Measurements from ENCODE around the gene S100A4.
A peak's percentile ranks its signal among the peaks of the same experiment; 100 is the strongest.

DNA sequence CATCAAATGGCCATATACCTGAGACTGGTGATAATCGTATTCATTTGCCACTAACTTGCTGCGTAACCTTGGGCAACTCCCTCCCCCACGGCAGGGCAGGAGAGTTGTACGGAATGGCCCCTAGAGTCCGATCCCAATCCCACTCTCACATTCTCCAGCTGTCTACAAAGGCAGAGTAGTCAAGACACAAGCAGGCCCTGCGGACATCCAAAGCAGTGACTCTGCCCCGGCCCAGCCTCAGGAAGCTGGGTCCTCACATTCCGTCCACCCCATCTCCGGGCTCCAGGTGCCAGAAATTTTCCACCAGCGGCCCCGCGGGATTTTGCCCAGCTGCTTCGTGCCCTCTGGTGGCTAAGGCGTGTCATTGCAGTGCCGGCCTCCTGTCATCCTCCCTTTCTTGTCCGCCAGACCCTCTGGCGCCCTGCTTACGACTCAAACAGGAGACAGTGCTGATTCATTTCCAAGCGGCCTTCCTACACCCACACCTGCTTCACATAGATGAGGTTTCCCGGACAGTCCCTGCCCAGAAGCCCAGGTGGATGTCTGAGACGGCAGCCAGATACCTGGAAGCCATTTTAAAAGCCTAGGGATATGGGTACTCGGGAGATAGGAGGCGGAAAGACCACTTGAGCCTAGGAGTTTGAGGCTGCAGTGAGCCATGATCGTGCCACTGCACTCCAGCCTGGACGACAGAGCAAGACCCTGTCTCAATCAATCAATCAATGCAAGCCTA lies 22.9 kb upstream of the S100A4 start:
- TF ChIP-seq, protein P1, sequence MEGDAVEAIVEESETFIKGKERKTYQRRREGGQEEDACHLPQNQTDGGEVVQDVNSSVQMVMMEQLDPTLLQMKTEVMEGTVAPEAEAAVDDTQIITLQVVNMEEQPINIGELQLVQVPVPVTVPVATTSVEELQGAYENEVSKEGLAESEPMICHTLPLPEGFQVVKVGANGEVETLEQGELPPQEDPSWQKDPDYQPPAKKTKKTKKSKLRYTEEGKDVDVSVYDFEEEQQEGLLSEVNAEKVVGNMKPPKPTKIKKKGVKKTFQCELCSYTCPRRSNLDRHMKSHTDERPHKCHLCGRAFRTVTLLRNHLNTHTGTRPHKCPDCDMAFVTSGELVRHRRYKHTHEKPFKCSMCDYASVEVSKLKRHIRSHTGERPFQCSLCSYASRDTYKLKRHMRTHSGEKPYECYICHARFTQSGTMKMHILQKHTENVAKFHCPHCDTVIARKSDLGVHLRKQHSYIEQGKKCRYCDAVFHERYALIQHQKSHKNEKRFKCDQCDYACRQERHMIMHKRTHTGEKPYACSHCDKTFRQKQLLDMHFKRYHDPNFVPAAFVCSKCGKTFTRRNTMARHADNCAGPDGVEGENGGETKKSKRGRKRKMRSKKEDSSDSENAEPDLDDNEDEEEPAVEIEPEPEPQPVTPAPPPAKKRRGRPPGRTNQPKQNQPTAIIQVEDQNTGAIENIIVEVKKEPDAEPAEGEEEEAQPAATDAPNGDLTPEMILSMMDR (IDR thresholded peaks at IDR 0.05): peak; percentile 96 to 99 (median 98)
- TF ChIP-seq POLR2A (IDR thresholded peaks at IDR 0.05): peak; percentile 24
